Measurements from ENCODE around the gene PXT1. TPM values are rescaled to one million over a fixed set of nuclear protein-coding genes. Genes with fewer than 3 reads are reported as not detected.
"Not testable (repeated sequence)": the region's sequence is repeated elsewhere in the genome, so short reads cannot be mapped to it uniquely, and the experiment has no call there.

PXT1 gene, protein sequence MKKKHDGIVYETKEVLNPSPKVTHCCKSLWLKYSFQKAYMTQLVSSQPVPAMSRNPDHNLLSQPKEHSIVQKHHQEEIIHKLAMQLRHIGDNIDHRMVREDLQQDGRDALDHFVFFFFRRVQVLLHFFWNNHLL
- under 1 TPM in 2 of 4 donors, not detected in 2; 0.08 to 0.11 TPM for polyA plus RNA-seq (ENCODE audit: insufficient read length in 4 of 4)

DNA sequence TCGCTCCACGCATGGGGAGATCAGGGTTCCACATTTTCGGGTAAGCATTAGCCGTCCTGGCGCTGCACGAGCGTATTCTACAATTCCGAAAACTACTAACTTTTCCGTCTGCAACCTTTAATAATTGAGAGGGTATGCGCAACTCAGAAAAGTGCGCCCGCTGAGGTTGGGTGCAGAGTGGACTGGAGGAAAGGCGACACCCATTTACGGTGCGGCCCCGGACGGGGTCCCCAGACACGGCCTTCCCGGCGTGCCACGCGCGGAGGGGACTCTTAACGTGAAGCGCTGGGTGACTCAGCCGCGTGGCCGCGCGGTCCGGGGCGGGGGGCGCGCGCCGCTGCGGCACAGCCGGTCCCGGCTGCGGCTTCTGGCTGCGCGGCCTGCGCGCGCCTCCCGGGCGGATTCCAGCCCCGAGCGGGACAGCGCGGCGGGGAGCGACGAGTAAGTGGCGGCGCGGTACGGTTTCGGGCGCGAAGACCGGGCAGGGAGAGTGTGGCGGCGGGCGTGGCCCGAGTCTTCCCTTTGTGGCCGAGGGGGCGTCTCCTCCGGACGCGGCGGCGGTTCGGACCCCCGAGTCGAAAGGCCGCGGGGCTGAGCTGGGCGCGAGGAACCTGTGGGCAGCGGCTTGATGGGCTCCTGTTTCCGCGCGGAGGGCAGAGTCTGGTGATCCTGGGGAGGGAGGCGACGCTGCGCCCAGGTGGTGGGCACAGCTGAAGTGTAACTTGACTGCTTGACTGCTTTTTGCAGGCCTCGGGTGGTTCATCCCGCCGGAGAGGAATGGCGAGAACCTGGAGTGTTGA is at the start of gene PXT1, which contains the start of gene KCTD20:
Gene PXT1 (minus strand): TSS at position 184 of the 800 bp plus-strand sequence. CDS start 16,772 bp downstream, outside the sequence.
Gene KCTD20 (plus strand): TSS at position 330 of the 800 bp plus-strand sequence. CDS start 27,098 bp downstream, outside the sequence.
- peak; percentile 68 to 88 (median 80) for DNase-seq (ENCODE audit: low read depth in 4 of 4, low spot score in 2 of 4)

DNA sequence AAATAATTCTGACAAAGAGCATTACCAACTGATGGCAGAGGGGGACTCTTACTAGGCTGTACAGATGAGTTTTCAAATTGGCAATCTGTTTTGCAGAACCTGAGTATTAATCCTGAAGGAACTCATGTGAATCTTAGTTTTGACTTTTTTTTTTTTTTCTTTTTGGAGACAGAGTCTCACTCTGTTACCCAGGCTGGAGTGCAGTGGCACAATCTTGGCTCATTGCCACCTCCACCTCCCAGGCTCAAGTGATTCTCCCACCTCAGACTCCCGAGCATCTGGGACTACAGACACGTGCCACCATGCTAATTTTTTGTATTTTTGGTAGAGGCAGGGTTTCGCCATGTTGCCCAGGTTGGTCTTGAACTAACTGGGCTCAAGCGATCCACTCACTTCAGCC is 49.4 kb upstream of the PXT1 start:
- no peak for DNase-seq (ENCODE audit: low read depth in 4 of 4, low spot score in 2 of 4)

DNA sequence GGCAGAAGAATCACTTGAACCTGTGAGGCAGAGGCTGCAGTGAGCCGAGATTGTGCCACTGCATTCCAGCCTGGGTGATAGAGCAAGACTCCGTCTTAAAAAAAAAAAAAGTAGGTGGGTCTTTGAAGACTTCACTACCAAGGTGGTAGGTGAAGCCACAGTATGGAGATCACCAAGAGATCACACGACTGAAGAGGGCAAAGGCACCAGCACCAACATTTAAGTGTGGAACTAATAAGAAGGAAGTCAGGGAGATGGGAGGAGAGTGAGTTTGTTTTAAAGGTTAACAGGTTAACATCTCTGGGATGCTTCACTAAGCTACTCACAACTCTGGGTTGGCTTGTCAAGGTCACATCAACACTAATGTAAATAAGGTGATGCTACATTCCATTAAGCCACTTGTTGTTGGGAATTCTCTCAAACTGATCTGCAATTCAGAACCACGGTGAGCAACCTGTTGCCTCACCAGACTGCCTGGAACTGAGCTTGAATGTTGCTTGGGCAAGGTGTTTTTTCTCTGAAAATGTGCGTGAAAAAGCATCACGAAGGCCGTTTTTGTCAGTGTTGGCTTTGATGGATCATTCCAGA is 48.8 kb upstream of the PXT1 start:
- DNase-seq (ENCODE audit: low read depth in 4 of 4, low spot score in 2 of 4) = no peak

DNA sequence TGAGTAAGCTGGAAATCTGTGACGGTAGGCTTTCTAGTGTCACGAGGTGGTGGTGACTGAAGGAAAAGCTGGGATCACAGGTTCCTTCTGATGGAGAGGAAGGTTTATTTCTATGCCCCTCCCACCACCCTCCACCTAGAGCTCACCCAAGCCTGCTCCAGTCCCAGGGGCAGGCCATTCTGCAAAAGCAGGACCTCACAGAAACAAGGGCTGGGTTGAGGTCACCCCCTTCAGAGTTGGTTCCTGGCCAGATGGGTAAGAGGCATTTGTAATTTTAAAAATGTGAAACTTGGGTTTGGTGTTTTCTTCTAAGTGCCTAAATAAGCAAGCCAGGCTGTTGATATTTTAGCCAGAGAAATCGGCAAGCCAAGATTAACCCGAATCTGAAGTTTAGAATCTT is 46.8 kb upstream of the PXT1 start:
- DNase-seq (ENCODE audit: low read depth in 4 of 4, low spot score in 2 of 4) = no peak

DNA sequence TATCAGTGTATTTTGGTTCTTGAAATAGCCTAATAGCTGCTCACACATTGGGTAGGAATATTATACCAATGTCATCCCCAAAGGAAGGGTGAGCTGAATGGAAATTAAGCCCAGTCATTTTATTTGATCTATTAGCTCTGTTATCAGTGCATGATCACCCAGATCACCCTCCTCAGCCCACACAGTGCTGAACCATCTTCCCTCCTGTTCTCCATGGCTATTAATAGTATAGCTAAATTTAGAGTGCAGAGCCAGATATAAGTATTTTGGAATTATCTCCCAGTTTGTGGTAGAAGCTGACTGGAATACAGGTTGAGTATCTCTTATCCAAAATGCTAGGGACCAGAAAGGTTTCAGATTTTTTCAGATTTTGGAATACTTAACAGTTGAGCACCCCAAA is 45.6 kb upstream of the PXT1 start:
- DNase-seq (ENCODE audit: low read depth in 4 of 4, low spot score in 2 of 4) = no peak

DNA sequence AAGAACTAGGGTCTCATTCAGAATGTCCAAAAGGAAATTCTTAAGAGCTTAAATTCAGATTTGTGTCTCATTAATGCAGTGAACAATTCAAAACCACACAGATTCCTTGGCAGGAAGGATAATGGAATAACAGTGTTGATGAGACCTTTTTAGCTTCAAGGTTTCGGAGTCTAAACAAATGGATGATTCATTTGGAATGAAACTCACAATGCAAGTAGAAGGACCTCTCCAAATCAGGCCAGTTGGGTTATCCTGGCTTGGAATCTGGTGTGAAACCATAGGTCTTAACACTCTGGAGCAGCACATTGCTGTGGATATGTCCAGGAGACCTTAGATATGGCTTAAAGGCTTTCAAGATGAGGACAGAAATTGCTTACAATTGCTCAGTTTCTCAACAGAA is 45.0 kb upstream of the PXT1 start:
- no peak for DNase-seq (ENCODE audit: low read depth in 4 of 4, low spot score in 2 of 4)

DNA sequence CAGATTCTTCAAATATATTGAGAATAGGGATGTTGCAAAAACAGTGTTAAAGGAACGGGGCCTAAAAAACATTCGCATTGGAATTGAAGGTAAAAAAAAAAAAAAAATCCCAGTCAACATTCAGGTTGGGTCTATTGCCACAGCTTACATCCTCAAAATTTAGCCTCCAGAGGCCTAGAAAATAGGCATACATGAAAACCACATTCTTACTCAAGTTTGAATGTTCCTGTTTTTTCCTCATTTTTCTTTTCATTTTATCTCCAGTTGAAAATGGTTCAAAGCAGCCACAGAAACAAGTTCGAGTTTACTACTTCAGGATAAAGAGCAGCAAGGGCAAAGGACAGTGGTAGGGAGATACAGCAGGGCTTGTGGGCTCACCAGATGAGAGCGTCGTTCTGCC is 42.1 kb upstream of the PXT1 start:
- no peak for DNase-seq (ENCODE audit: low read depth in 4 of 4, low spot score in 2 of 4)

DNA sequence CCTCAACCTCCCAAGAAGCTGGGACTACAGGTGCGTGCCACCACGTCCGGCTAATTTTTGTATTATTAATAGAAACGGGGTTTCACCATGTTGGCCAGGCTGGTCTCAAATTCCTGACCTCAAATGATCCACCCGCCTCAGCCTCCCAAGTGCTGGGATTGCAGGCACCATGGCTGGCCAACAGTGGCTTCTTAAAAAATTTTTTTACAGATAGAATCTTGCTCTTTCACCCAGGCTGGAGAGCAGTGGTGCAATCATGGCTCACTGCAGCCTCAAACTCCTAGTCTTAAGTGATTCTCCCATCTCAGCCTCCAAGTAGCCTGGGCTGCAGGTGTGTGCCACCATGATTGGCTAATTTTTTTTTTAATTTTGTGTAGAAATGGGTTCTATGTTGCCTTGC is 40.7 kb upstream of the PXT1 start:
- not testable (repeated sequence) for DNase-seq (ENCODE audit: low read depth in 4 of 4, low spot score in 2 of 4)

DNA sequence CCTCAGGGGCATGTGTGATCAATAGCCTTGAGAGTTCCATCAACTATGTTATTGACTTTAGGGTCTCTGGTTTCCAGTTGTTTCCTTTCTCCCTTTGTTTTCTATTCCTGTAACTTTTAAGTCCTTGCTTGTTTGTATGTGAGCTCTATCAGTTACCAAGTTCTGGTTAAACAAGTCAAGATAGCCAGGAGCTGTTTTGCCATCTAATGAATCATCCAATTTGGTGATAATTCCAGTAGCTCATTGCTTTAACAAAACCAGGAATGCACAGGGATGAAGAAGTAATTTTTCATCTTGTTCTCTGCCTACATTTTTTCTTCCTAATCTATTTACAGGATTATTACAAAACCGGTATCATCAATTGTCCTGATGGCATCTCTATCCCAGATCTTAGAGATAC is 36.6 kb upstream of the PXT1 start:
- no peak for DNase-seq (ENCODE audit: low read depth in 4 of 4, low spot score in 2 of 4)

DNA sequence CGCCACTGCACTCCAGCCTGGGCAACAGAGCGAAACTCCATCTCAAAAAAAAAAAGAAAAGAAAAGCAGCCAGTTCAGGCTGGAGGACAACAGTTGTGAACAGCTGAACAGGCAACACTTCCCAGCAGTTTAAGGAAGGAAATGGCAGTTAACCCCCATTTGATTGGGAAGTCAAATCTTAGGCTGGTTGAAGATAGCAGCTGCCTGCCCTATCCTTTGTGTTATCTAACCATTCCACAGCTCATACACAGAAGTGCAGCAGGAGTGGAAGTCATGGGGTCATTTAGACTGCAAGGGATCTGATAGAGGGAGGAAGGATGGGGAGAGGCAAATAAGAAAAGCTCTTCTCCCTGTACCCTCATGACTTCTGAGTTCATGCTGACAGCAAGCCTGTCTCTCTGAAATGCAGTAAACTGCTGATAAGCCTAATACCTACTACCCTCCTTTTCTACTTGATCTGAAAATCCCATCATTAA is 35.4 kb upstream of the PXT1 start:
- no peak for DNase-seq (ENCODE audit: low read depth in 4 of 4, low spot score in 2 of 4)

DNA sequence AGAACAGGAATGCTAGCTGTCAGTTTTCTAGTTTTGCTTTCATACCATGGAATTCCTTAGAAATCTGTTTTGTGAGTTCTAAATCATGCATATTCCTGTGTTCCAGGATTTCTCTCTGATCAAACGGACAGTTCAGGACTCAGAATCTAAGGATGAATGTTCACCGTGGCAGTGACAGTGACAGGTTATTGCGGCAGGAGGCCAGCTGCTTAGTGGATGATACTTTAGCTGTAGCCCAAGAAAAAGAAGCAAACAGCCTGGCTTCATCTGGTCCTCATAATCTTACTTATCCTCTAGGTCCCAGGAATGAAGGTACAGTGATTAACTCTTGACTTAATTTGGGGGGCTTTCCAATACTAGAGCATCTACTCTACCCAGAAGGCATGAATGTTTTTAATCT is 27.3 kb upstream of the PXT1 start:
- no peak for DNase-seq (ENCODE audit: low read depth in 4 of 4, low spot score in 2 of 4)

DNA sequence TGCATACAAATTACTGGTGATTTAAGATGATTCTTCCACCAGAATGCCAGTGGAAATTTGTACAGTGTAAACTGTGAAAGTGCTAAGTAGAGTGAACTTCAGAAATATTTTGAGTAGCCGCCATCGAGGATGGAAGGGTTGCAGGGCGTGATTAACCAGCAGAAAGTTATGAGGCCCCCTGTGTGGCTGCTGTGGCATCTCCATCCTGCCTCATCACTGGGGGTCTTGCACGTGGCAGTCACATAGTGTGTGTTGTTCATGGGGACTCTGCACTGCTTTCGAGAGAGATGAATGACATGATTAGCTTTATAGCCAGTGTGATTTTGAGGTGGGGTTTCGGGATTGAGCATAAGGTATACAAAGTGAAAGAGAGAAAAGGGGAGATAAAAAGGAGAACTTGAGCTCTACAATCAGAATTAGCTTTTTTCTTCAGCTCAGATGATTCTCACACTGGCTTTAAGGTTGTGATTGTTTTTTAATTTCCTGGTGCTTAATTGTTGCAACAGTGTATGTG is 26.6 kb upstream of the PXT1 start:
- no peak for DNase-seq (ENCODE audit: low read depth in 4 of 4, low spot score in 2 of 4)

DNA sequence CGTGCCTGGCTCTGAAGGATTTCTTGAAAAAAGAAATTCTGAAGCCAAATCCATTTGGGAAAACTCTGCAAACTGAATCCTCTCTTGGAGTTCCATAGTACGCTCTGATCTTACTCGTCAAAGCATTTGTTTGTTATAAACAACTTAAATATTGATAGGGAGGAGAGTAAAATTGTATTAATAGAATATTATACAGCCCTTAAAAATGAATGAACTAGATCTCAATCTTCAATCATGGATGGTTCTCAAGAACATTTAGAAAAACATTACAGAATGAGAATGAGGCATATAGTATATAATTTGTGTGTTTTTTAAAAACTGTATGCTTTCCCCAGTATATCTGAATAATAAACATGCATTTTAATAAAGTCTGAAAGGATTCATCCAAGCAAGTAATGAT is 25.0 kb upstream of the PXT1 start:
- no peak for DNase-seq (ENCODE audit: low read depth in 4 of 4, low spot score in 2 of 4)

DNA sequence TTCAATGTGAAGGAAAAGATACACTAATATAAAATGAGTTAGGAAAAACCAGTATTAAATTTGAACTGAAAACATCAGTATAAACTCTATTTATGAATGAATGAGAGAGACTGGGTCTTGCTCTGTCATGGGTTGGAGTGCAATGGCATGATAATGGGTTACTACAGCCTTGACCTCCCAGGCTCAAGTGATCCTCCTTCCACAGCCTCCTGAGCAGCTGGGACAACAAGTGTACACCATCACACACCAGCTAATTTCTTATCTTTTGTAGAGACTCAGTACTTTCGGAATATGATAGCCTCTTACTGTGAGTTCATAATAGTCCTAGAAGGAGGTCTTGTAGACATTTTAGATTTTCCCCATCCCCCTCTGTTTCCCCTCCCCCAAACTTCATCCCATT is 21.6 kb upstream of the PXT1 start:
- DNase-seq (ENCODE audit: low read depth in 4 of 4, low spot score in 2 of 4) = no peak

DNA sequence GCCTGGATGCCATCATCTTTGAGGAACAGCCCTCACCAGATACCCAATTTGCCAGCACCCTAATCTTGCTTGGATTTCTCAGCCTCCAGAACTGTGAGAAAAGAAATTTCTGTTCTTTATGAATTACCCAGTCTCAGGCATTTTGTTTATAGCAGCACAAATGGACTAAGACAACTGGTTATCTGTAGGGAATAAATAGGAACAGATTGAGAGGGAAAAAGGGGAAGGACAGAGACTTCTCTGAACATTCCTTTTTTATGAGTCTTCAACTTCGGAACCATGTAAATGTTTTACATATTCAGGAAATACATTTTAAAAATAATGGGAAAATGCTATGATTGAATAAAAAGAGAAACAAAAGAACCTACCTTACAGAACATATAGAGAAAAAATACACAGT is 21.0 kb upstream of the PXT1 start:
- DNase-seq (ENCODE audit: low read depth in 4 of 4, low spot score in 2 of 4) = no peak

DNA sequence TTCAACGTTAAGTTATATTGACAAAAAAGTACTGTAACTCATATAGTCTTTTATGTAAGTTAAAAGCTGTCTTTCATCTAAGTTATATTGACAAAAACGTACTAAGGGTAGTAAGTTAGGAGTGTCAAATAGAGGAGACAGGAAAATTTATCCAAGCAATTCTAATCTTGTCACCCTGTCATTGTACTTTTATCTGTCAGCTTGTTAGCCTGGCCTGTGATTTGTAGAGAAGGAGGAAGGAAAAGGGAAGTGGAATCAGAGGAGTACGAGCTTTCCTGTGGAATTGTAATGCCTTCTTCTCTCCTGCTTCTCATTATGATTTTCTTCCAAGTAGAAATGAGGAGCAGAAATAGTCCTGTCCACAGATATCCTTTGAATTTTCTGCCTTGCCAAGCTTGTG is 19.0 kb upstream of the PXT1 start:
- no peak for DNase-seq (ENCODE audit: low read depth in 4 of 4, low spot score in 2 of 4)

DNA sequence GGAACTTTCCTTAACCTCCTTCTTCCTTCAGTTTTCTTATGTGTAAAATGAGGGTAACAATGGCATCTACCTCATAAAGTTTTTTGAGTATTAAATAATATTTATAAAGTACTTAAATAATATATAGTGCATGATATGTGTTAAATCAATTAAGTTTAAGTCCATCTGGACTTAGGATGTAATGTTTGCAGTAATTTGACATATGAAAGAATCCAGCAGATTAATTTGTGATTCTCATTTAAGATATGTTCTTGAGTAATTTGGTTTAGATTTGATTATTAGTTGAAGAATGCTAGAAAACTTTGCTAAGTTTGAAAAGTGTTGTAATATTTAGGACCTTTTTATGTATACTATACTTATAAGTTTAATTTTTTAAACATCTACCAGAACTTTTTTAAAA is 18.3 kb upstream of the PXT1 start:
- DNase-seq (ENCODE audit: low read depth in 4 of 4, low spot score in 2 of 4) = no peak

DNA sequence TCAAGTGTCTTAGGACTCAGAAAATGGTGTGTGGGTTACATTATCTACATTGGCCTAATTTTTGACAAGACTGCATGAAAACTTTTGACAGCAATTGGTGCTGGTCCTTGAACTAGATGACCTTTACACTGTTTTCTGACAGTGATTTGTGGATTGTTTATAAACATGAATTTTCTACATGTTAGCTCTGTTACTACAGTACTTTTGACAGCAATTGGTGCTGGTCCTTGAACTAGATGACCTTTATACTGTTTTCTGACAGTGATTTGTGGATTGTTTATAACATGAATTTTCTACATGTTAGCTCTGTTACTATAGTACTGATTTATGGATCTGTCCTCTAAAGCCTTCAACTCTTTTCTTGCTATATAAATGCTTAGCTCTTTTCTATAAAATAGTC is 16.8 kb upstream of the PXT1 start:
- DNase-seq (ENCODE audit: low read depth in 4 of 4, low spot score in 2 of 4) = no peak

DNA sequence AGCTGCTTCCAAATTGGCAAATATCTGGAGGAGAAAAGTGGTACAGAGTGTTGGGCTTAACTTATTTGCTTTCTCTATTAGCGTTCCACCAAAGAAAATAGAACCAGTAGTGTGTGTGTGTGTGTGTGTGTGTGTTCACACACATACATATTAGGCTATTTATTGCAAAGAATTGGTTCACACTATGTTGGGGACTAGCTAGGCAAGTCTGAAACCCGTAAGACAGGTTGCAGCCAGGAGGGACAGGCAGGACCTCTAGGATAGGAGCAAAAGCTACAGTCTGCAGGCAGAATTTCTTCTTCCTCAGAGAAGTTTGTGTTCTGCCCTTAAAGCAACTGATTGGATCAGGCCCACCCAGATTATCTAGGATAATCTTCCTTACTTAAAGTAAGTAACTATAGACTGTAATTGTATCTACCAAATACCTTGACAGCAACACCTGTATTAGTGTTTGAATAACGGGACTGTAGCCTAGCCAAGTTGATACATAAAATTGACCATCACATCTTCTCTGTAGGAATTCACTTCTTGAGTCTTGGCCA is 12.9 kb upstream of the PXT1 start:
- DNase-seq (ENCODE audit: low read depth in 4 of 4, low spot score in 2 of 4) = no peak

DNA sequence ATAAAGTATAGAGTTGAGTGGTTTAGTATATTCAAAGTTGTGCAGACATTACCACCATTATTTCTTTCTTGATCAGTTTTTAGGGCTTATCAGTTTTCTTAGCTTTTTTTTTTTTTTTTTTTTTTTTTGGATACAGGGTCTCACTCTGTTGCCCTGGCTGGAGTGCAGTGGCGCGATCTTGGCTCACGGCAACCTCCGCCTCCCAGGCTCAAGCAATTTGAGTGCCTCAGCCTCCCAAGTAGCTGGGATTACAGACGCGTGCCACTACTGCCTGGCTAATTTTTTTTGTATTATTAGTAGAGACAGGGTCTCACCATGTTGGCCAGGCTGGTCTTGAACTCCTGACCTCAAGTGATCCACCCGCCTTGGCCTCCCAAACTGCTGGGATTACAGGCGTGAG is 10.2 kb upstream of the PXT1 start:
- not testable (repeated sequence) for DNase-seq (ENCODE audit: low read depth in 4 of 4, low spot score in 2 of 4)

DNA sequence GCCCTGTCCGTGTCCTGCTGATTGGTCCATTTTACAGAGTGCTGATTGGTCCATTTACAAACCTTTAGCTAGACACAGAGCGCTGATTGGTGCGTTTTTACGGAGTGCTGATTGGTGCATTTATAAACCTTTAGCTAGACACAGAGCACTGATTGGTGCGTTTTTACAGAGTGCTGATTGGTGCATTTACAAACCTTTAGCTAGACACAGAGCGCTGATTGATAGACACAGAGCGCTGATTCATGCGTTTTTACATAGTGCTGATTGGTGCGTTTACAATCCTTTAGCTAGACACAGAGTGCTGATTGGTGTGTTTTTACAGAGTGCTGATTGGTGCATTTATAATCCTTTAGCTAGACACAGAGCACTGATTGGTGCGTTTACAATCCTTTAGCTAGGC is 6.5 kb upstream of the PXT1 start:
- DNase-seq (ENCODE audit: low read depth in 4 of 4, low spot score in 2 of 4) = not testable (repeated sequence)

Measured in left renal cortex interstitium (tissue), 4 donors.